Uterus (tissue), 4 donors: ENCODE data around the gene HPSE. TPM values are rescaled to one million over a fixed set of nuclear protein-coding genes. Genes with fewer than 3 reads are reported as not detected.
A peak's percentile ranks its signal among the peaks of the same experiment; 100 is the strongest.

Source experiments
- DNase-seq, 2 donors: peaks; one replicate each; pipeline ENCODE4 v3.0.0-alpha.2; 2019 to 2020
- H3K27ac ChIP-seq, 2 donors: fragments of 200-600 bp; sonication (generic); 1 replicate in 1 of 2; 2 replicates in 1 of 2; pipeline ENCODE4 v1.5.1; 2016 to 2018
- H3K27me3 ChIP-seq, 2 donors: fragments of 200-600 bp; sonication (generic); one replicate each; pipeline ENCODE4 v1.5.1; 2018 to 2019; ENCODE audit warnings: control low read depth in 1 of 2
- H3K36me3 ChIP-seq, 2 donors: fragments of 200-600 bp; sonication (generic); one replicate each; pipeline ENCODE4 v1.5.1; 2019; ENCODE audit warnings: control low read depth in 1 of 2
- H3K4me1 ChIP-seq, 2 donors: fragments of 200-600 bp; sonication (generic); one replicate each; pipeline ENCODE4 v1.5.1; 2018 to 2019; ENCODE audit warnings: control low read depth in 1 of 2
- H3K4me3 ChIP-seq, 2 donors: fragments of 200-600 bp; sonication (generic); 1 replicate in 1 of 2; 2 replicates in 1 of 2; pipeline ENCODE4 v1.5.1; 2018 to 2019; ENCODE audit warnings: mild to moderate bottlenecking in 1 of 2
- H3K9me3 ChIP-seq, 2 donors: fragments of 200-600 bp; sonication (generic); one replicate each; pipeline ENCODE4 v1.5.1; 2019; ENCODE audit warnings: control low read depth in 1 of 2
- POLR2A ChIP-seq, 2 donors: fragments of 450-650 bp; IDR thresholded peaks; one replicate each; pipeline ENCODE4 v1.6.1; 2016; ENCODE audit warnings: antibody characterized with exemption in 2 of 2, mild to moderate bottlenecking in 1 of 2, moderate library complexity in 1 of 2
- intact Hi-C: fragments of 100-400 bp; cut with DNase I; formaldehyde crosslinking; loops from one replicate; pipeline ENCODE4 v1.15.1; 2023; ENCODE audit warnings: low total_unique reads
- total RNA-seq, 4 donors: library from RNA; depleted of rRNA in 3 of 4; stranded (reverse); fragments of >200 nt in 3 of 4; gene quantifications; one replicate each; pipeline versions ENCODE4 v1.1.0 to v1.2.4, GENCODE V29; 2014 to 2023
- TF ChIP-seq, protein P1 (sequence below), 4 experiments: fragments of 200-600 bp in 2 of 4; fragments of 450-650 bp in 2 of 4; sonication (generic) in 2 of 4; IDR thresholded peaks; one replicate each; pipeline ENCODE4 v1.5.1; 2016 to 2019; ENCODE audit warnings: antibody characterized with exemption in 4 of 4, mild to moderate bottlenecking in 2 of 4, moderate library complexity in 1 of 4
- donor health status: DM: yes; HTN: yes; CAD: no.

The HPSE gene
- total RNA-seq, 4 donors from 2014 or later = 1.3 to 10.2 (median 5.8) TPM

DNA sequence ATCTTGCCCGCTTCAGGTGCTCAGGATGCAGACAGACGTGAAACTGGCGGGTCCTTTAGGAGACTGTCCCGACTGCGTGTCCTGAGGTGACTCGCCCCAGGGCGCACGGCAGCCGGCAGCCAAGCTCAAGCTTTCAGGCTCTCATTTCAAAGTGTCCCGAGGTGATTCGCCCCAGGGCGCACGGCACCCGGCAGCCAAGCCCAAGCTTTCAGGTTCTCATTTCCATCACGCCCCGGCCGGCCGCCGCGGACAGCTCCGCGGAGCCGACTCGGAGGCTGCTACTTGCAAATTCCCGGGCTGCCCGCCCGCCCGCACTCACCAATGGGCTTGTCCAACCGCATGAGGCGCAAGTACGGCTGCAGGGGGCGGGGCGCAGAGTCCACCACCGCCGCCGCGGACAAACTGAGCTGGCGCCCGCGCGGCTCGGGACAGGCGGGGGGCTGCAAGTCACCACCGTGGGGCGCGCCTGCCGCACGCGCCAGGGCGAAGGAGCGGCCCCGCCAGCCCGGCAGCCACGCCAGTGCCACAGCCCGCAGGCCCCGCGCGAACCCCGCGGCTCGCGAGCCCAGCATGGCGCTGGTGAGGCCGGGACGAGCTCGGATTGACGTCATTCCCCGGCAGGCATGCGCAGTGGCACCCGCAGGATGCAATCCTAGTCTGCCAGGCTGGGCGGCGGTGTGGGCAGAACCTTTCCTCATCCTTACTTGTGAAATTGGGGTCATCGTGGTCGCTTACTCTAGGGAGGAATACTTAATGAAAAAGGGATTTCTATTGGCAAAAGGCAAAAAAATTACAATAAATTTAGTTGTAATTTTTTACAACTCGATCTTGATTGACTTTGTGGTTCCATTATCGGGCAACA lies 50.2 kb downstream of the HPSE start, which contains the start of gene COQ2:
TSS of gene COQ2 (minus strand) at position 606 of the 862 bp plus-strand sequence. CDS start at position 572, 34 bp downstream.
- Histone ChIP-seq H3K27me3 (no peaks in the 10 kb centered on the region), H3K27ac (peak within 1 kb of the TSS; percentile 95), H3K4me1 (no peaks in the 10 kb centered on the region), H3K4me3 (peak within 1 kb of the TSS; percentile 67 to 74), H3K9me3 (no peaks in the 10 kb centered on the region), H3K36me3 (no peaks in the 10 kb centered on the region)
- peak; percentile 96 for DNase-seq
- TF ChIP-seq, protein P1, sequence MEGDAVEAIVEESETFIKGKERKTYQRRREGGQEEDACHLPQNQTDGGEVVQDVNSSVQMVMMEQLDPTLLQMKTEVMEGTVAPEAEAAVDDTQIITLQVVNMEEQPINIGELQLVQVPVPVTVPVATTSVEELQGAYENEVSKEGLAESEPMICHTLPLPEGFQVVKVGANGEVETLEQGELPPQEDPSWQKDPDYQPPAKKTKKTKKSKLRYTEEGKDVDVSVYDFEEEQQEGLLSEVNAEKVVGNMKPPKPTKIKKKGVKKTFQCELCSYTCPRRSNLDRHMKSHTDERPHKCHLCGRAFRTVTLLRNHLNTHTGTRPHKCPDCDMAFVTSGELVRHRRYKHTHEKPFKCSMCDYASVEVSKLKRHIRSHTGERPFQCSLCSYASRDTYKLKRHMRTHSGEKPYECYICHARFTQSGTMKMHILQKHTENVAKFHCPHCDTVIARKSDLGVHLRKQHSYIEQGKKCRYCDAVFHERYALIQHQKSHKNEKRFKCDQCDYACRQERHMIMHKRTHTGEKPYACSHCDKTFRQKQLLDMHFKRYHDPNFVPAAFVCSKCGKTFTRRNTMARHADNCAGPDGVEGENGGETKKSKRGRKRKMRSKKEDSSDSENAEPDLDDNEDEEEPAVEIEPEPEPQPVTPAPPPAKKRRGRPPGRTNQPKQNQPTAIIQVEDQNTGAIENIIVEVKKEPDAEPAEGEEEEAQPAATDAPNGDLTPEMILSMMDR (IDR thresholded peaks at IDR 0.05) = peak; percentile 27 to 67 (median 45)
- TF ChIP-seq POLR2A (IDR thresholded peaks at IDR 0.05) = peak; percentile 53 to 80
- intact Hi-C loops = loop anchor here (10.0 kb wide), 1 partner anchor 210 kb away; no protein-coding TSS in a partner anchor

DNA sequence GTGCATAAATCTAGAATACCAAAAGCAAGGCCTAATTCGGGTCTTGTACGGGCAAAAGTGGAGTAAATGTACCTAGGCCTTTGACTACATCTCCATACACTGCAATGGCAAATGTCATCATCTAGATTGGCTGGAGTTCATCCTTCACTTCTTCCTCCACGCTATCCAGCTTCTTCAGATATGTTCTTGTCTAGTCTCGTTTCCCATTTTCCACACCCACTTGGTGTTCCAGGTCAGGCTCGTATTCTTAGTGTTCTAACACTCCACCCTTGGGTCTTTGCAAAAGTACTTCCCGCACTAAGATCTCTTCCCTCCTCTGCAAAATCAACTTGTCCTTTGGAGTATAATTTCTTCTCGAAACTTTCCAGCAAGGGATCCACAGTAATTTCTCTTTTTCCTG lies 51.5 kb downstream of the HPSE start:
- DNase-seq = no peak
- no peaks in the 10 kb centered on the region for H3K9me3 ChIP-seq
- no peak overlapping the region for H3K27ac ChIP-seq
- intact Hi-C loops = loop anchor here (10.0 kb wide), 1 partner anchor 208 kb away; no protein-coding TSS in a partner anchor
- H3K36me3 ChIP-seq = no peaks in the 10 kb centered on the region
- no peaks in the 10 kb centered on the region for H3K27me3 ChIP-seq
- no peaks in the 10 kb centered on the region for H3K4me1 ChIP-seq
- H3K4me3 ChIP-seq = no peak overlapping the region
- no peak for TF ChIP-seq POLR2A (IDR thresholded peaks at IDR 0.05)
- TF ChIP-seq, protein P1 (IDR thresholded peaks at IDR 0.05) = no peak

DNA sequence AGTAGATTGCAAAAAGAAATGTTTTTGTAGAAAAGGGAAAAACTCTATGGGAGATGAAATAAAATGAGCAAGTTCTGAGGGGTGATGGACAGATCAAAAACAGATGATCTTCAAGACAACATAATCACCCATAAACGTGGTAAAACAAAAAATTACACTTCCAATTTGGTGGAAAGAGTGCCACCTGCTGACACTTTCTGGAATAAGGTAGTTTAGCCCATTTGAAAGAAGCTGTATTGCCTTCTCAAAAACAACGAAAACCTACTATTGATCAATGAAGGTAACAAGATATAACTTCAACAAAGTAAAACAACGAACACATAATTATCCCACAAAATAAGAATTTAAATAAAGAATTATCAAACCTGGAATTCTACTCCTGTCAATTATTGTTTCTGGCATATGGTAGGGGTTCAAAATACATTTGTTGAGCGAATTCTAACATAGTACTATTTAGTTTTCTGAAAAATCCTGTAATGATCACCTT lies 52.6 kb downstream of the HPSE start:
- Histone ChIP-seq H3K27ac (no peak overlapping the region), H3K4me3 (no peak overlapping the region), H3K4me1 (no peaks in the 10 kb centered on the region), H3K36me3 (no peaks in the 10 kb centered on the region), H3K27me3 (no peaks in the 10 kb centered on the region), H3K9me3 (no peaks in the 10 kb centered on the region)
- TF ChIP-seq POLR2A (IDR thresholded peaks at IDR 0.05) = no peak
- TF ChIP-seq, protein P1 (IDR thresholded peaks at IDR 0.05) = peak; percentile 62 to 67 (median 62)
- intact Hi-C loops = loop anchor here (10.0 kb wide), 1 partner anchor 207 kb away; no protein-coding TSS in a partner anchor
- DNase-seq = peak in 1 of 2 donors; percentile 43

DNA sequence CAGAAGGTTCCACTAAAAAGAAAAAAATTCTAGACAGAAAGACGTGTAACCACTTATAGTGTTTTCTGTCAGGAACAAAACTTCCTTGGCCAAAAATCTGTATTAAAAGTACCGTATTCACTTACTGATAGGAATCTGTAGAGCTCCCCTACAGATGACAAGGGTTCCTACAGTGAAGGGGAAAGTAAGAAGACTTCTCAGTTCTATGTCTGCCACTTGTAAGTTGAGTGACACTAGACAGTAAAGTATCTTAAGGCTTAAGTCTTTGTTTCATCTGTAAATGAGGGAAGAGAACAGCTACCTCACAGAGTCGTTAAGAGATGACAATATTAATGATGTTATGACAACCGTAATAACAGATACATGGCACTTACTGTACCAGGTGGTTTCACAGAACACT lies 53.3 kb downstream of the HPSE start:
- no peaks in the 10 kb centered on the region for H3K4me1 ChIP-seq
- TF ChIP-seq, protein P1 (IDR thresholded peaks at IDR 0.05) = no peak
- TF ChIP-seq POLR2A (IDR thresholded peaks at IDR 0.05) = no peak
- no peak overlapping the region for H3K4me3 ChIP-seq
- H3K27me3 ChIP-seq = no peaks in the 10 kb centered on the region
- H3K27ac ChIP-seq = no peak overlapping the region
- no peaks in the 10 kb centered on the region for H3K9me3 ChIP-seq
- intact Hi-C loops = loop anchor here (10.0 kb wide), 1 partner anchor 207 kb away; no protein-coding TSS in a partner anchor
- DNase-seq = no peak
- H3K36me3 ChIP-seq = no peaks in the 10 kb centered on the region
